ENCODE results near the gene NADK2. TPM values are rescaled to one million over a fixed set of nuclear protein-coding genes. Genes with fewer than 3 reads are reported as not detected.
A peak's percentile ranks its signal among the peaks of the same experiment; 100 is the strongest.

The NADK2 gene
- total RNA-seq, 1 donor from 2014 or later: 68.2 TPM

DNA sequence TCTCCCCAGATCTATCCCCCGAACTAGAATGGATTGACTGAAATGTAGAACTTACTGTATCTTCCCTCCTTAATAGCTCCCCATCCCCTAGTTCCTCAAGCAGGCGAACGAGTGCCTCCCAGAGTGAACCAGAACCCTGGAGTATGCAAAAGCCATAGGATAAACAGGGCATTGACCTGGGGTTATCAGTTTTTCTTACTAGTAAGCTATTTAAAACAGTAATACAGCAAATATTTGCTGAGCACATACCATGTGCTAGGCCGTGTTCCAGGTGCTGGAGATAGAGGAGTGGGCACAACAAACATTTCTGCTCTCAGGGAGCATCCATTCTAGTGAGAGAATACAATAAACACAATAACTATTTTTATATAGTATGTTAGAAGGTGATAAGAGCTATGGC, 88.0 kb downstream of the NADK2 start:
- Histone ChIP-seq H3K4me2 (peak overlapping the region; percentile 92), H3K4me3 (peak overlapping the region; percentile 78), H3K27me3 (no peaks in the 10 kb centered on the region), H3K4me1 (peaks cover 17% of the 10 kb centered on the region), H3K9me3 (ENCODE audit: low read depth) (no peaks in the 10 kb centered on the region), H3K79me2 (ENCODE audit: low read depth) (peaks cover 76% of the 10 kb centered on the region), H3F3A (ENCODE audit: low read depth) (peaks cover 7% of the 10 kb centered on the region), H3K9ac (no peak overlapping the region), H3K36me3 (peaks cover 9% of the 10 kb centered on the region), H3K27ac (no peak overlapping the region), H2AFZ (replicated peaks) (no peak overlapping the region), H4K20me1 (ENCODE audit: low read depth) (peaks cover 16% of the 10 kb centered on the region)
- TF ChIP-seq EZH2 (IDR thresholded peaks at IDR 0.05) (no peak), EZH2phosphoT487 (IDR thresholded peaks at IDR 0.05) (no peak)
- TF ChIP-seq, protein P1, sequence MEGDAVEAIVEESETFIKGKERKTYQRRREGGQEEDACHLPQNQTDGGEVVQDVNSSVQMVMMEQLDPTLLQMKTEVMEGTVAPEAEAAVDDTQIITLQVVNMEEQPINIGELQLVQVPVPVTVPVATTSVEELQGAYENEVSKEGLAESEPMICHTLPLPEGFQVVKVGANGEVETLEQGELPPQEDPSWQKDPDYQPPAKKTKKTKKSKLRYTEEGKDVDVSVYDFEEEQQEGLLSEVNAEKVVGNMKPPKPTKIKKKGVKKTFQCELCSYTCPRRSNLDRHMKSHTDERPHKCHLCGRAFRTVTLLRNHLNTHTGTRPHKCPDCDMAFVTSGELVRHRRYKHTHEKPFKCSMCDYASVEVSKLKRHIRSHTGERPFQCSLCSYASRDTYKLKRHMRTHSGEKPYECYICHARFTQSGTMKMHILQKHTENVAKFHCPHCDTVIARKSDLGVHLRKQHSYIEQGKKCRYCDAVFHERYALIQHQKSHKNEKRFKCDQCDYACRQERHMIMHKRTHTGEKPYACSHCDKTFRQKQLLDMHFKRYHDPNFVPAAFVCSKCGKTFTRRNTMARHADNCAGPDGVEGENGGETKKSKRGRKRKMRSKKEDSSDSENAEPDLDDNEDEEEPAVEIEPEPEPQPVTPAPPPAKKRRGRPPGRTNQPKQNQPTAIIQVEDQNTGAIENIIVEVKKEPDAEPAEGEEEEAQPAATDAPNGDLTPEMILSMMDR (IDR thresholded peaks at IDR 0.05): no peak
- no peak overlapping the region for H3K27ac Mint-ChIP-seq
- no peaks in the 10 kb centered on the region for H3K9me3 Mint-ChIP-seq
- H3K4me3 Mint-ChIP-seq: peak overlapping the region; percentile 95
- peaks cover 36% of the 10 kb centered on the region for H3K4me1 Mint-ChIP-seq
- peaks cover 36% of the 10 kb centered on the region for H3K36me3 Mint-ChIP-seq
- DNase-seq (ENCODE audit: low spot score): no peak
- peaks cover 4% of the 10 kb centered on the region for H3K27me3 Mint-ChIP-seq (ENCODE audit: insufficient read depth, low read depth)

GRCh38 chr5:36153298-36153677, 88.4 kb downstream of the NADK2 start:
- Histone ChIP-seq H3K9ac (peak overlapping the region; percentile 73), H2AFZ (replicated peaks) (no peak overlapping the region), H4K20me1 (ENCODE audit: low read depth) (peaks cover 13% of the 10 kb centered on the region), H3K9me3 (ENCODE audit: low read depth) (no peaks in the 10 kb centered on the region), H3K4me3 (peak overlapping the region; percentile 78), H3K27me3 (no peaks in the 10 kb centered on the region), H3K4me1 (peaks cover 17% of the 10 kb centered on the region), H3K27ac (no peak overlapping the region), H3K79me2 (ENCODE audit: low read depth) (peaks cover 72% of the 10 kb centered on the region), H3K4me2 (peak overlapping the region; percentile 92), H3F3A (ENCODE audit: low read depth) (peaks cover 7% of the 10 kb centered on the region), H3K36me3 (peaks cover 9% of the 10 kb centered on the region)
- DNase-seq (ENCODE audit: low spot score): no peak
- peaks cover 36% of the 10 kb centered on the region for H3K4me1 Mint-ChIP-seq
- H3K27me3 Mint-ChIP-seq (ENCODE audit: insufficient read depth, low read depth): peaks cover 4% of the 10 kb centered on the region
- TF ChIP-seq, protein P1 (IDR thresholded peaks at IDR 0.05): no peak
- TF ChIP-seq EZH2 (IDR thresholded peaks at IDR 0.05) (no peak), EZH2phosphoT487 (IDR thresholded peaks at IDR 0.05) (no peak)
- peak overlapping the region; percentile 95 for H3K4me3 Mint-ChIP-seq
- peak overlapping the region; percentile 62 for H3K27ac Mint-ChIP-seq
- no peaks in the 10 kb centered on the region for H3K9me3 Mint-ChIP-seq
- H3K36me3 Mint-ChIP-seq: peaks cover 32% of the 10 kb centered on the region

GRCh38 chr5:36152324-36153297, 89.1 kb downstream of the NADK2 start:
- Histone ChIP-seq H3F3A (ENCODE audit: low read depth) (peaks cover 7% of the 10 kb centered on the region), H3K27ac (peak overlapping the region; percentile 4), H2AFZ (replicated peaks) (peak overlapping the region; percentile 82)

More at GRCh38 chr5:36152324-36153297, 89.1 kb downstream of the NADK2 start:
- peak; percentile 34 for DNase-seq (ENCODE audit: low spot score)
- peaks cover 35% of the 10 kb centered on the region for H3K4me1 Mint-ChIP-seq
- peaks cover 9% of the 10 kb centered on the region for H4K20me1 ChIP-seq (ENCODE audit: low read depth)
- H3K79me2 ChIP-seq (ENCODE audit: low read depth): peaks cover 66% of the 10 kb centered on the region
- peak overlapping the region; percentile 92 for H3K4me2 ChIP-seq
- peaks cover 28% of the 10 kb centered on the region for H3K36me3 Mint-ChIP-seq
- H3K9me3 ChIP-seq (ENCODE audit: low read depth): no peaks in the 10 kb centered on the region
- peak overlapping the region; percentile 78 for H3K4me3 ChIP-seq
- H3K36me3 ChIP-seq: peaks cover 9% of the 10 kb centered on the region
- TF ChIP-seq, protein P1 (IDR thresholded peaks at IDR 0.05): no peak
- TF ChIP-seq EZH2phosphoT487 (IDR thresholded peaks at IDR 0.05) (no peak), EZH2 (IDR thresholded peaks at IDR 0.05) (no peak)
- no peaks in the 10 kb centered on the region for H3K27me3 ChIP-seq
- H3K9me3 Mint-ChIP-seq: no peaks in the 10 kb centered on the region
- H3K9ac ChIP-seq: peak overlapping the region; percentile 73
- peak overlapping the region; percentile 95 for H3K4me3 Mint-ChIP-seq
- peaks cover 17% of the 10 kb centered on the region for H3K4me1 ChIP-seq
- H3K27ac Mint-ChIP-seq: peak overlapping the region; percentile 97
- H3K27me3 Mint-ChIP-seq (ENCODE audit: insufficient read depth, low read depth): peaks cover 4% of the 10 kb centered on the region

Measured in neural progenitor cell (in vitro differentiated cells).